GM15510 (cell line): ENCODE data around the gene ARL16.

Experiments used
- POLR2A ChIP-seq: IDR thresholded peaks from 3 replicates; pipeline ENCODE4 v1.6.1; 2011; ENCODE audit warnings: borderline replicate concordance; ENCODE audit not compliant: insufficient read length; ENCODE audit errors: extremely low read depth

ARL16 gene

DNA sequence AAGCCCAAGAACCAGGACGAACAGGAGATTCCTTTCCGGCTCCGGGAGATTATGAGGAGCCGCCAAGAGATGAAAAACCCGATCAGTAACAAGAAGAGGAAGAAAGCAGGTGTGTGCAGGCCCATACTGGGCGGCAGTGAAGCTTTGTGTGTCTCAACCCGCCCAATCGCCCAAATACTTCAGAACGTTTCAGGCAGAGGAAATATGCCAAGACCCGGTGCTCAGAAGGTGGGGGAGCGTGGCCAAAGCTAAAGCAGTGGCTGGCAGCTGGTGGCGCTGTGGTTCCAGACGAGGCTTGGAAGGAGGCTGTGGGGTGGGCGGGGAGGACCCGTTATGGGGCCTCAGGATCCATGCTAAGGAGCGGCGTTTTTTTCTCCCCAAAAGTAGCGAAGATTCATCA is 15.8 kb downstream of the ARL16 start:
- no peak for TF ChIP-seq POLR2A

- peak; percentile 98 for TF ChIP-seq POLR2A
Measured at GRCh38 chr17:81666342-81667191, 17.0 kb downstream of the ARL16 start, which contains the start of the genes CCDC137 and OXLD1. CCDC137 (plus strand) TSS chr17:81666737; CDS start chr17:81666767, 30 bp downstream. OXLD1 (minus strand) TSS chr17:81666605; CDS start chr17:81666577, 28 bp downstream.

- TF ChIP-seq POLR2A = no peak
Measured at GRCh38 chr17:81666092-81666341, 17.6 kb downstream of the ARL16 start.

- no peak for TF ChIP-seq POLR2A
Measured at GRCh38 chr17:81665205-81666091, 18.1 kb downstream of the ARL16 start.

DNA sequence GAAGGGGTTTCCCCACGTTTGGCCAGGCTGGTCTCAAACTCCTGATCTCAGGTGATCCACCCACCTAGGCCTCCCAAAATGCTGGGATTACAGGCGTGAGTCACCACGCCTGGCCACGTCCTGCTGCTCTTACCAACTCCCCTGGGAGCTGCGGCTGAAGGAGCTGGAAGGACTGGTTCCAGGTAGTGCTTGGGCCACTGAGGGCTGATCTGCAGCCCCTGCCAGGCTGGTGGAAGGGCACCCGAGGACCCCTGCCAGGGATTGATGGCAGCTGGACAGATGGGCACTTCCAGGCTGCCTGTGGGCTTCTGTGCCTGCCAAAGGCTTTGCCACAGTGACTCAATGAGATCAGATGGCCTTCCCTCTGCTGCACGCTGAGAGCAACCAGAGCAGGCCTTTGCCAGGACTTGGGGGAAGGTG is 19.5 kb downstream of the ARL16 start:
- no peak for TF ChIP-seq POLR2A

GRCh38 chr17:81662002-81662401 is 21.6 kb downstream of the ARL16 start:
- TF ChIP-seq POLR2A = no peak

- no peak for TF ChIP-seq POLR2A
Measured at GRCh38 chr17:81660441-81660840, 23.2 kb downstream of the ARL16 start.

- TF ChIP-seq POLR2A = no peak
Measured at GRCh38 chr17:81659038-81659437, 24.6 kb downstream of the ARL16 start.

DNA sequence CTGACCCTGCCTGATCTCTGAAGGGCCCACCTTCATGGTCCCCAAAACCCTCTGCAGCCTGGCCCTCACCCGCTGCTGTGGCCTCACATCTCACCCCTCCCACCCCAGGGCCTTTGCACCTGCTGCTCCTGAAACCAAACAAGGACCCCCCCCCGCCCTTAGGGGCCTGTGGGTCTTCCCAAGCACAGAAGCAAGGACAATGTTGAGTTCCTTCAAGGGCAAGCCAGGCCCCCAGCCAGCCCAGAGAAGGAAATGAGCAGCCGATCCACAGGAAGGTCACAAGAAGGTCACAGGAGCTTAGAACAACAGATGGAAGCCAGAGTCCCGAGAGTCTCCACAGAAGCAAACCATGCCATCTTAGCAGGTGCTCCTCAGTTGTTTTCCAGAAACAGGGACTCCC is 26.8 kb downstream of the ARL16 start:
- no peak for TF ChIP-seq POLR2A

DNA sequence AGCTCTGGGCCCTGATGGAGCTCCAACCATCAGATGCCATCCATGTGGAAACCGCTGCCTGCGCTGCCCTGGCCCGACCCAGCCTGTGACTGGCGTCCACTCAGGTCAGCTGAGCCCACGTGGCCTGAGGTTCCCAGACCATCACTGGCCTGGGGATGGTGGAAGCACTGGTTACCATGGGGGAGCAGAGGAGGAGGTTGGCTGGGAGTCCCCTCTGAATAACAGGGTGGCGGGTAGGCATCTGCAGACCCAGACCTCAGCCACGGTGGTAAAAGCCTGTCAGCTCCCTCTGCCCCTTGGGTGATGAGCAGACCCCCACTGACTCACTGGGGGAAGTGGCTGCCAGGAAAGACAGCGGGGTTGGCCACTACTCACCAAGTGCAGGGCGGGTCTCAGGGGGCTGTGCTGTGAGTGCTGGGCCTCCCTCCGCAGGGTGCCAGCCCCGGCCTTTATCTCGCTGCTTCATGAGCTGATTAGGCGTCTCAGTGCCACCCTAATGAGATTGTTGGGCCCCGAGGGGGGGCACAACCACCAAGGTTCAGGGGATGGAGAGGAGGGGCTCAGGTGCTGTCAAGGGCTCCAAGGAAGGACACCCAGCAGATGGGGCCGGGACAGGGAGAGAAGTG is 27.4 kb downstream of the ARL16 start, which contains the start of gene PDE6G:
Gene PDE6G, minus strand, starts transcription at position 425 of the 626 bp plus-strand sequence. CDS start 3,237 bp downstream, outside the sequence.
- no peak for TF ChIP-seq POLR2A

DNA sequence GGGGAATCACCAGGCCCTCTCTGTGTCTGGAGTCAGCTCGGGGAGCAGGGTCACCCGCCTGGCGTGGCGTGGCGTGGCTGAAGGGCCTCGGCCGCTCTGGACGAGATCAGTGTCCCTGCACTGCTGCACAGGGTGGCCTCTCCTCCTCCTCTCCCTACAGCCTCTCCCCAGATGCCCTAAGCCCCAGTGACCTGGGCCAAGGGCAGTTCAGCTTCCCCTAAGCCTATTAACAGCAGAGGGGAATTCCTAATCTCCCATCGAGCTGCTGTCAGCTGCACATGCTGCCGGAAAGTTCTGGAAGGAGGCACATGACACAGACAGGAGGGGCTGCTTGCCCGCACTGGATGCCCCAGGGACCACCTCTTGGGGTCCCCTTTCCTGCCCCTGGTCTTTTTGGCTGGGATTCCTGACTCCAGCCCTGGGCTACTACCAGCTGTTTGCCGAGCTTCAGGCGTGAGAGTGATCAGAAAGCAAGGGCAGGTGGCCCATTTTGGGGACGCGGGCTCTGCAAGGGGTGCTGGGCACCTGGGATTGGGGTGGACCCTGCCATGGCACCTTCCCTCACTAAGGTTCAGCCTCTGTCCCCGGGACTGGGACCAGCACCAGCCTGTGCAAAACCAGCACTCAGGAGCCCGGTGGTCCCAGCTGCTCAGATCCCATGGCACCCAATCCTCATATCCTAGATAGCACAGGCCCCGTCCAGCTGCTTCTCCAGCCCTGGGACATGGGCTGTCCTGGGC is 28.0 kb downstream of the ARL16 start:
- TF ChIP-seq POLR2A = no peak

DNA sequence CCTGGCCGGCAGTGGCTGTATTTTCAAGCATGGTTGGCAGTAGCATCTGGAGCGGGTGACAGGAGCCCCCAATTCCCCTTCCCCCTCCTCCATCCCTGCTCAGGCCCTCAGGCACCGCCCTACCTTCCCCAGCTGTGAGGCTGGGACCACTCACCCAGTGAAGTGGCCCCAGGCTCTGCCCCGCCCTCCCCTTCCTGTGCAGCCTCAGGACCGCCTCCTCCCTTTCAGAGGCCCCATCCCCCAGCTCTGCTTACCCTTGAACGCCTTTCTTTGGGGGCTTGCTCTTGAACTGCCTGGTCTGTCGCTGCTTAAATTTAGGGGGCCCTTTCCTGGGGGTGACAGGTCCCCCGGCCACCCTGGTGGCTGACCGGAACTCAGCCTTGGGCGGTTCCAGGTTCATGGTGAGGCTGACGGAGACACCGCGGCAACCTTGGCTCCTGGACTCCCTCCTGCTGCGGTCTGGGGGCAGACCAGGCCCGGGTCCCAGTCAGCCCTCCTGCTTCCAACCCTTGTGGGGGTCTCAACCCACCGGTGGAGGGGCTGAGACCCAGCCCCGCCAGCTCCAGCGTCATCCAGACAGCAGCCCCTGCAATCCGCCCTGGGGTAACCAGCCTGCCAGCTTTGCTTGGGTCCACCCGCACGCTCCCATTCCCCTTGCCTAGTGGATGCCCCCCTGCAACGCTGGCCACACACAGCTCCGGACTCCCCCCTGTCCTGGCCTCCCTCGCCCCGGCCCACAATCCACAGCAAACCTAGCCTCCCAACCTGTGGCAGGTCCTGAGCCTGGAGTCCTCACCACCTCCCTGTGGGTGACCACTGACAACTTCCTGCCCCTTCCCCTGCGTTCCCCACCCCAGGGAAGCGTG is 30.5 kb downstream of the ARL16 start:
- TF ChIP-seq POLR2A = no peak

GRCh38 chr17:81651692-81652091 is 31.9 kb downstream of the ARL16 start:
- no peak for TF ChIP-seq POLR2A
